Lower lobe of right lung (tissue), 2 donors: ENCODE results near the gene ARHGAP25. TPM values are rescaled to one million over a fixed set of nuclear protein-coding genes. Genes with fewer than 3 reads are reported as not detected.

Source experiments
- ATAC-seq, 2 donors: fragments of 200-7000 bp; cut with Tn5 transposase; one replicate each; pipeline ENCODE4 v1.9.1; 2020 to 2022; ENCODE audit warnings: mild to moderate bottlenecking in 2 of 2, moderate library complexity in 2 of 2
- DNase-seq: peaks from one replicate; pipeline ENCODE4 v3.0.0-alpha.2; 2020
- H3K27ac ChIP-seq: fragments of 200-600 bp; one replicate; pipeline ENCODE4 v1.8.0; 2022
- H3K27me3 ChIP-seq: fragments of 200-600 bp; one replicate; pipeline ENCODE4 v1.8.0; 2022; ENCODE audit warnings: low read depth
- H3K36me3 ChIP-seq: fragments of 200-600 bp; one replicate; pipeline ENCODE4 v1.8.0; 2022; ENCODE audit warnings: mild to moderate bottlenecking
- H3K4me1 ChIP-seq: fragments of 200-600 bp; one replicate; pipeline ENCODE4 v1.8.0; 2022
- H3K4me3 ChIP-seq: fragments of 200-600 bp; one replicate; pipeline ENCODE4 v1.8.0; 2022; ENCODE audit warnings: mild to moderate bottlenecking
- H3K9me3 ChIP-seq: fragments of 200-600 bp; one replicate; pipeline ENCODE4 v1.8.0; 2022
- CTCF ChIP-seq: fragments of 200-600 bp; IDR thresholded peaks from one replicate; pipeline ENCODE4 v1.8.0; 2022; ENCODE audit warnings: antibody characterized with exemption, mild to moderate bottlenecking
- intact Hi-C: fragments of 100-400 bp; cut with DNase I; formaldehyde crosslinking; loops from one replicate; pipeline ENCODE4 v1.11.0; 2022
- total RNA-seq: library from RNA; stranded (reverse); fragmentation: NEBNext Ultra II Directional; extraction: Animal tissue kit (Norgen Biotek cat#: 25700); gene quantifications from one replicate; pipeline ENCODE4 v1.2.1, GENCODE V29; 2021
- donor health status: DM: no; HTN: yes; CAD: no; lungs with severe emphysema.

The ARHGAP25 gene
- total RNA-seq, 1 donor from 2014 or later: 48.5 TPM

GRCh38 chr2:68791914-68792313, 57.3 kb downstream of the ARHGAP25 start:
- no peak for DNase-seq
- ATAC-seq: no peak
- peaks cover 27% of the 10 kb centered on the region for H3K4me1 ChIP-seq
- no peak for TF ChIP-seq CTCF
- intact Hi-C loops: no loop called here
- no peaks in the 10 kb centered on the region for H3K27me3 ChIP-seq
- H3K27ac ChIP-seq: no peak overlapping the region
- peaks cover 36% of the 10 kb centered on the region for H3K36me3 ChIP-seq
- H3K4me3 ChIP-seq: no peak overlapping the region
- H3K9me3 ChIP-seq: no peaks in the 10 kb centered on the region

- intact Hi-C loops: no loop called here
- Histone ChIP-seq H3K4me3 (no peak overlapping the region), H3K27me3 (no peaks in the 10 kb centered on the region), H3K4me1 (peaks cover 32% of the 10 kb centered on the region), H3K36me3 (peaks cover 30% of the 10 kb centered on the region), H3K9me3 (no peaks in the 10 kb centered on the region), H3K27ac (no peak overlapping the region)
- TF ChIP-seq CTCF: no peak
- DNase-seq: no peak
- no peak for ATAC-seq
Measured at GRCh38 chr2:68792751-68793150, 58.1 kb downstream of the ARHGAP25 start.

- Histone ChIP-seq H3K36me3 (no peaks in the 10 kb centered on the region), H3K27me3 (no peaks in the 10 kb centered on the region), H3K27ac (peak overlapping the region; percentile 33), H3K9me3 (no peaks in the 10 kb centered on the region), H3K4me3 (no peak overlapping the region), H3K4me1 (peaks cover 39% of the 10 kb centered on the region)
- peak; percentile 40 to 42 for ATAC-seq
- intact Hi-C loops: no loop called here
- TF ChIP-seq CTCF: no peak
- DNase-seq: no peak
Measured at GRCh38 chr2:68796295-68796905, 61.8 kb downstream of the ARHGAP25 start.

- H3K4me3 ChIP-seq: no peak overlapping the region
- TF ChIP-seq CTCF: no peak
- intact Hi-C loops: no loop called here
- no peaks in the 10 kb centered on the region for H3K27me3 ChIP-seq
- peaks cover 8% of the 10 kb centered on the region for H3K36me3 ChIP-seq
- peak; percentile 46 to 54 for ATAC-seq
- no peaks in the 10 kb centered on the region for H3K9me3 ChIP-seq
- DNase-seq: no peak
- no peak overlapping the region for H3K27ac ChIP-seq
- H3K4me1 ChIP-seq: peaks cover 39% of the 10 kb centered on the region
Measured at GRCh38 chr2:68798569-68798968, 64.0 kb downstream of the ARHGAP25 start.

GRCh38 chr2:68799140-68800026, 64.8 kb downstream of the ARHGAP25 start:
- peaks cover 39% of the 10 kb centered on the region for H3K4me1 ChIP-seq
- H3K27me3 ChIP-seq: no peaks in the 10 kb centered on the region
- DNase-seq (no peak), ATAC-seq (no peak)
- intact Hi-C loops: no loop called here
- H3K4me3 ChIP-seq: no peak overlapping the region
- peak overlapping the region; percentile 8 for H3K27ac ChIP-seq
- no peaks in the 10 kb centered on the region for H3K9me3 ChIP-seq
- peaks cover 11% of the 10 kb centered on the region for H3K36me3 ChIP-seq
- TF ChIP-seq CTCF: no peak
